Hepatocyte (in vitro differentiated cells): ENCODE results near the gene FAM200A. TPM values are rescaled to one million over a fixed set of nuclear protein-coding genes. Genes with fewer than 3 reads are reported as not detected.

Source experiments
- DNase-seq: peaks from one replicate; pipeline ENCODE4 v3.0.0-alpha.2; 2016; ENCODE audit warnings: low spot score
- H2AFZ ChIP-seq: fragments of 200-600 bp; sonication (generic); 2 replicates; pipeline ENCODE4 v1.6.0; 2016; ENCODE audit warnings: antibody characterized with exemption, mild to moderate bottlenecking
- H3K27ac ChIP-seq: fragments of 200-600 bp; sonication (generic); 2 replicates; pipeline ENCODE4 v1.5.1; 2016; ENCODE audit warnings: mild to moderate bottlenecking
- H3K27me3 ChIP-seq: fragments of 200-600 bp; sonication (generic); 2 replicates; pipeline ENCODE4 v1.6.1; 2016
- H3K36me3 ChIP-seq: fragments of 200-600 bp; sonication (generic); replicated peaks from 2 replicates; pipeline ENCODE4 v1.5.1; 2016; ENCODE audit warnings: low read depth; ENCODE audit not compliant: insufficient read depth
- H3K4me1 ChIP-seq: fragments of 200-600 bp; sonication (generic); 2 replicates; pipeline ENCODE4 v1.5.1; 2016; ENCODE audit warnings: mild to moderate bottlenecking, moderate library complexity; ENCODE audit not compliant: insufficient read depth
- H3K4me2 ChIP-seq: fragments of 200-600 bp; sonication (generic); 2 replicates; pipeline ENCODE4 v1.6.0; 2016
- H3K4me3 ChIP-seq: fragments of 200-600 bp; sonication (generic); 2 replicates; pipeline ENCODE4 v1.5.1; 2016; ENCODE audit warnings: mild to moderate bottlenecking
- H3K79me2 ChIP-seq: fragments of 200-600 bp; sonication (generic); 2 replicates; pipeline ENCODE4 v1.6.0; 2017; ENCODE audit warnings: mild to moderate bottlenecking
- H3K9me2 ChIP-seq: fragments of 200-600 bp; sonication (generic); replicated peaks from 2 replicates; pipeline ENCODE4 v1.6.0; 2017; ENCODE audit warnings: mild to moderate bottlenecking; ENCODE audit not compliant: insufficient read depth
- H3K9me3 ChIP-seq: fragments of 200-600 bp; sonication (generic); 2 replicates; pipeline ENCODE4 v1.5.1; 2016; ENCODE audit warnings: low read depth, mild to moderate bottlenecking
- H4K20me1 ChIP-seq: fragments of 200-600 bp; sonication (generic); 2 replicates; pipeline ENCODE4 v1.6.0; 2016; ENCODE audit warnings: mild to moderate bottlenecking; ENCODE audit not compliant: insufficient read depth, poor library complexity, severe bottlenecking
- CTCF ChIP-seq: fragments of 200-600 bp; sonication (generic); IDR thresholded peaks from 2 replicates; pipeline ENCODE4 v1.5.1; 2016; ENCODE audit warnings: antibody characterized with exemption, mild to moderate bottlenecking; ENCODE audit not compliant: poor library complexity
- EZH2 ChIP-seq: fragments of 200-600 bp; sonication (generic); IDR thresholded peaks from 2 replicates; pipeline ENCODE4 v1.6.1; 2016; ENCODE audit warnings: antibody characterized with exemption, mild to moderate bottlenecking, borderline replicate concordance
- EZH2phosphoT487 ChIP-seq: fragments of 200-600 bp; sonication (generic); IDR thresholded peaks from one replicate; pipeline ENCODE4 v1.6.1; 2018; ENCODE audit warnings: antibody characterized with exemption, mild to moderate bottlenecking, low read depth, moderate library complexity; ENCODE audit not compliant: unreplicated experiment, severe bottlenecking
- WGBS: methylation state at CpG from one replicate; pipeline ENCODE4 v1.1.6; 2016; ENCODE audit warnings: low lambda C conversion rate; ENCODE audit errors: missing lambda C conversion rate; 5-methylcytosine and 5-hydroxymethylcytosine counted together
- polyA plus RNA-seq: library from polyadenylated mRNA; unstranded; fragments of >200 nt; fragmentation: Nextera tagmentation; extraction: Ambion mirVana; gene quantifications from 2 replicates; pipeline ENCODE4 v1.2.1, GENCODE V29; 2016
- total RNA-seq: library from RNA; depleted of rRNA; stranded (reverse); fragments of >200 nt; gene quantifications from 2 replicates; pipeline ENCODE4 v1.2.3, GENCODE V29; 2014

The FAM200A gene
- total and polyA plus RNA-seq, 2 experiments from 2014 or later: 4.4 to 6.3 TPM

- peaks cover 9% of the 10 kb centered on the region for H3K9me3 ChIP-seq
- H3K79me2 ChIP-seq: no peaks in the 10 kb centered on the region
- DNase-seq: no peak
- no peak overlapping the region for H3K4me3 ChIP-seq
- WGBS: 97% methylated on average over 21 of the region's 21 CpGs
- TF ChIP-seq EZH2 (no peak), EZH2phosphoT487 (no peak), CTCF (peak; percentile 30)
- peaks cover 5% of the 10 kb centered on the region for H3K36me3 ChIP-seq
- no peaks in the 10 kb centered on the region for H3K9me2 ChIP-seq
- no peak overlapping the region for H2AFZ ChIP-seq
- no peak overlapping the region for H3K4me2 ChIP-seq
- no peaks in the 10 kb centered on the region for H3K4me1 ChIP-seq
- no peaks in the 10 kb centered on the region for H4K20me1 ChIP-seq
- no peaks in the 10 kb centered on the region for H3K27me3 ChIP-seq
- H3K27ac ChIP-seq: no peak overlapping the region
These were observed 26.0 kb downstream of the FAM200A start for GRCh38 chr7:99525713-99526440.

DNA sequence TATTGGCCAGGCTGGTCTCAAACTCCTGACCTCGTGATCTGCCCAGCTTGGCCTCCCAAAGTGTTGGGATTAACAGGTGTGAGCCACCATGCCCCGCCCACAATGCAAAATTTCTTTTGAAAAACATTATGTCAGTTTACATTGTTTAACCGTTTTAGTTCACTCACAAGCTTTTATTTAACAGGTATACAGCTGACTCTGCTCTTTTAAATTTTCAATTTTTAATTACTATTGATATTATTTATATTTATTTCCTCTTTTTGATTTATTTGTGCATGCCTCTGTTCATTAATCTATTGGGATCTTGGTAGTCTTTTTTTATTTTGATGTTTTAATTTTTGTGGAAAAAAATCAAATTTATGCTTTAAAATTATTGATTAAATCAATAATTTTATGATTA, 30.5 kb downstream of the FAM200A start:
- Histone ChIP-seq H3K4me1 (no peaks in the 10 kb centered on the region), H3K9me2 (no peaks in the 10 kb centered on the region), H3K4me2 (no peak overlapping the region), H2AFZ (no peak overlapping the region), H3K4me3 (no peak overlapping the region), H3K27me3 (no peaks in the 10 kb centered on the region), H3K27ac (no peak overlapping the region), H3K36me3 (no peaks in the 10 kb centered on the region), H3K9me3 (no peaks in the 10 kb centered on the region), H4K20me1 (no peaks in the 10 kb centered on the region), H3K79me2 (no peaks in the 10 kb centered on the region)
- TF ChIP-seq EZH2phosphoT487: no peak
- TF ChIP-seq CTCF: no peak
- no peak for TF ChIP-seq EZH2
- DNase-seq: no peak
- 97% methylated on average over 3 of the region's 3 CpGs for WGBS

- Histone ChIP-seq H3K27ac (no peak overlapping the region), H3K4me2 (no peak overlapping the region), H3K9me2 (no peaks in the 10 kb centered on the region), H3K79me2 (peaks cover 25% of the 10 kb centered on the region), H4K20me1 (no peaks in the 10 kb centered on the region), H3K27me3 (no peaks in the 10 kb centered on the region), H2AFZ (no peak overlapping the region), H3K4me1 (no peaks in the 10 kb centered on the region), H3K36me3 (no peaks in the 10 kb centered on the region), H3K4me3 (no peak overlapping the region), H3K9me3 (no peaks in the 10 kb centered on the region)
- TF ChIP-seq EZH2phosphoT487 (no peak), CTCF (no peak), EZH2 (no peak)
- no peak for DNase-seq
- 96% methylated on average over 1 of the region's 1 CpG for WGBS
These were observed 37.9 kb downstream of the FAM200A start for GRCh38 chr7:99514050-99514449.
